SK-N-MC (cell line): ENCODE results near the gene NR1H4.

Experiments used
- EZH2 ChIP-seq: fragments of 200-600 bp; sonication (generic); IDR thresholded peaks from one replicate; pipeline ENCODE4 v1.6.1; 2017; ENCODE audit warnings: antibody characterized with exemption
- FOXP2 ChIP-seq: optimal IDR thresholded peaks from 2 replicates; pipeline ENCODE3; 2011; ENCODE audit warnings: mild to moderate bottlenecking, moderate library complexity; ENCODE audit not compliant: insufficient read depth; ENCODE audit errors: extremely low read length, control extremely low read depth
- POLR2AphosphoS5 ChIP-seq: IDR thresholded peaks from 2 replicates; pipeline ENCODE4 v1.6.1; 2012; ENCODE audit warnings: mild to moderate bottlenecking, low read depth, low read length, borderline replicate concordance

- TF ChIP-seq EZH2, result no peak
- no peak for TF ChIP-seq POLR2AphosphoS5
- no peak for TF ChIP-seq FOXP2
These were observed 22.9 kb upstream of the NR1H4 start for GRCh38 chr12:100450735-100451134.
